HEK293 (cell line): ENCODE measurements around the gene COL6A2.

Experiments
- CTCF ChIA-PET: fragments of 350-600 bp; formaldehyde crosslinking; extraction: SDS; loops from one replicate; lab custom pipeline; 2021; ENCODE audit warnings: antibody characterized with exemption; lab: Yijun Ruan, JAX
- POLR2A ChIA-PET: fragments of 300-600 bp; formaldehyde crosslinking; extraction: SDS; loops from one replicate; lab custom pipeline; 2020; ENCODE audit warnings: antibody characterized with exemption, inconsistent platforms; lab: Yijun Ruan, JAX
- H3K27ac ChIP-seq: fragments of 200-500 bp; sonication (Bioruptor generic); 2 replicates; pipeline ENCODE4 v1.5.1; 2014; ENCODE audit warnings: low read depth, low read length, control low read depth, inconsistent platforms; ENCODE audit errors: extremely low read depth
- H3K36me3 ChIP-seq, 2 experiments: fragments of 200-500 bp in 1 of 2; sonication (Bioruptor generic) in 1 of 2; 1 replicate in 1 of 2; 2 replicates in 1 of 2; pipeline ENCODE4 v1.5.1; 2014 to 2017; ENCODE audit warnings: inconsistent platforms in 2 of 2, low read length in 2 of 2; ENCODE audit not compliant: control insufficient read depth in 2 of 2, insufficient read depth in 1 of 2
- H3K4me1 ChIP-seq: fragments of 200-500 bp; sonication (Bioruptor generic); 2 replicates; pipeline ENCODE4 v1.5.1; 2014; ENCODE audit warnings: mild to moderate bottlenecking, low read length, inconsistent platforms; ENCODE audit not compliant: control insufficient read depth, insufficient read depth
- H3K4me3 ChIP-seq: 2 replicates; pipeline ENCODE4 v1.5.1; 2011; ENCODE audit warnings: low read depth, mild to moderate bottlenecking, control low read depth, low read length, moderate library complexity
- H3K9me3 ChIP-seq: fragments of 200-500 bp; sonication (Bioruptor generic); 2 replicates; pipeline ENCODE4 v1.5.1; 2014; ENCODE audit warnings: low read depth, low read length, inconsistent platforms; ENCODE audit not compliant: control insufficient read depth, insufficient read depth
- OSR2 ChIP-seq: fragments of 450-650 bp; formaldehyde crosslinking; IDR thresholded peaks from 2 replicates; pipeline ENCODE4 v1.5.1; 2016; ENCODE audit warnings: missing biosample characterization, missing genetic modification characterization
- SP3 ChIP-seq: fragments of 450-650 bp; formaldehyde crosslinking; IDR thresholded peaks from 2 replicates; pipeline ENCODE4 v1.5.1; 2016; ENCODE audit warnings: missing biosample characterization, missing genetic modification characterization
- TCF7L2 ChIP-seq: IDR thresholded peaks from 2 replicates; pipeline ENCODE4 v1.6.1; 2011; ENCODE audit warnings: low read depth, mild to moderate bottlenecking, inconsistent platforms, low read length, moderate library complexity, borderline replicate concordance
- TRIM28 ChIP-seq: IDR thresholded peaks from 2 replicates; pipeline ENCODE4 v1.6.1; 2011; ENCODE audit warnings: low read length, control low read depth, borderline replicate concordance
- TSHZ1 ChIP-seq: fragments of 450-650 bp; formaldehyde crosslinking; IDR thresholded peaks from 2 replicates; pipeline ENCODE4 v1.5.1; 2016; ENCODE audit warnings: missing biosample characterization, missing genetic modification characterization, borderline replicate concordance
- ZNF114 ChIP-seq: fragments of 450-650 bp; formaldehyde crosslinking; IDR thresholded peaks from 2 replicates; pipeline ENCODE4 v1.5.0; 2017; ENCODE audit warnings: missing biosample characterization, missing genetic modification characterization
- ZNF18 ChIP-seq: fragments of 450-650 bp; formaldehyde crosslinking; IDR thresholded peaks from 2 replicates; pipeline ENCODE4 v1.5.1; 2016; ENCODE audit warnings: missing biosample characterization, missing genetic modification characterization
- ZNF184 ChIP-seq: fragments of 450-650 bp; IDR thresholded peaks from 2 replicates; pipeline ENCODE4 v1.5.1; 2018; ENCODE audit warnings: missing biosample characterization, mild to moderate bottlenecking, missing genetic modification characterization
- ZNF214 ChIP-seq: fragments of 450-650 bp; formaldehyde crosslinking; IDR thresholded peaks from 2 replicates; pipeline ENCODE4 v1.5.1; 2017; ENCODE audit warnings: missing biosample characterization, mild to moderate bottlenecking, missing genetic modification characterization, borderline replicate concordance
- ZNF248 ChIP-seq: fragments of 450-650 bp; formaldehyde crosslinking; IDR thresholded peaks from 2 replicates; pipeline ENCODE4 v1.5.1; 2017; ENCODE audit warnings: missing biosample characterization, missing genetic modification characterization
- ZNF292 ChIP-seq: fragments of 450-650 bp; formaldehyde crosslinking; IDR thresholded peaks from 2 replicates; pipeline ENCODE4 v1.5.1; 2016; ENCODE audit warnings: low read depth, missing biosample characterization, missing genetic modification characterization, borderline replicate concordance
- ZNF311 ChIP-seq: fragments of 450-650 bp; formaldehyde crosslinking; IDR thresholded peaks from 2 replicates; pipeline ENCODE4 v1.5.1; 2017; ENCODE audit warnings: missing biosample characterization, missing genetic modification characterization, borderline replicate concordance
- ZNF449 ChIP-seq: fragments of 450-650 bp; formaldehyde crosslinking; IDR thresholded peaks from 2 replicates; pipeline ENCODE4 v1.5.1; 2017; ENCODE audit warnings: missing biosample characterization, mild to moderate bottlenecking, missing genetic modification characterization, moderate library complexity
- ZNF510 ChIP-seq: fragments of 450-650 bp; formaldehyde crosslinking; IDR thresholded peaks from 2 replicates; pipeline ENCODE4 v1.5.1; 2018; ENCODE audit warnings: mild to moderate bottlenecking, missing genetic modification characterization, missing biosample characterization; ENCODE audit not compliant: insufficient replicate concordance
- ZNF704 ChIP-seq: fragments of 450-650 bp; formaldehyde crosslinking; IDR thresholded peaks from 2 replicates; pipeline ENCODE4 v1.5.1; 2016; ENCODE audit warnings: missing biosample characterization, missing genetic modification characterization
- ZNF747 ChIP-seq: fragments of 450-650 bp; formaldehyde crosslinking; IDR thresholded peaks from 2 replicates; pipeline ENCODE4 v1.5.1; 2016; ENCODE audit warnings: missing biosample characterization, missing genetic modification characterization
- ZNF843 ChIP-seq: fragments of 450-650 bp; formaldehyde crosslinking; IDR thresholded peaks from 2 replicates; pipeline ENCODE4 v1.5.1; 2016; ENCODE audit warnings: missing biosample characterization, missing genetic modification characterization
- TF ChIP-seq, protein P1 (sequence below): fragments of 450-650 bp; formaldehyde crosslinking; IDR thresholded peaks from 2 replicates; pipeline ENCODE4 v1.5.0; 2017; ENCODE audit warnings: missing biosample characterization, missing genetic modification characterization, borderline replicate concordance
- TF ChIP-seq, protein P2 (sequence below): fragments of 450-650 bp; formaldehyde crosslinking; IDR thresholded peaks from 2 replicates; pipeline ENCODE4 v1.5.1; 2016; ENCODE audit warnings: missing biosample characterization, missing genetic modification characterization

The COL6A2 gene

GRCh38 chr21:46172863-46173528, 75.1 kb downstream of the COL6A2 start (continued):
- TF ChIP-seq TRIM28: no peak
- TF ChIP-seq ZNF214: no peak
- no peak for TF ChIP-seq ZNF510 (tag by site-specific recombination)

- H3K36me3 ChIP-seq: no peaks in the 10 kb centered on the region
- TF ChIP-seq, protein P1, sequence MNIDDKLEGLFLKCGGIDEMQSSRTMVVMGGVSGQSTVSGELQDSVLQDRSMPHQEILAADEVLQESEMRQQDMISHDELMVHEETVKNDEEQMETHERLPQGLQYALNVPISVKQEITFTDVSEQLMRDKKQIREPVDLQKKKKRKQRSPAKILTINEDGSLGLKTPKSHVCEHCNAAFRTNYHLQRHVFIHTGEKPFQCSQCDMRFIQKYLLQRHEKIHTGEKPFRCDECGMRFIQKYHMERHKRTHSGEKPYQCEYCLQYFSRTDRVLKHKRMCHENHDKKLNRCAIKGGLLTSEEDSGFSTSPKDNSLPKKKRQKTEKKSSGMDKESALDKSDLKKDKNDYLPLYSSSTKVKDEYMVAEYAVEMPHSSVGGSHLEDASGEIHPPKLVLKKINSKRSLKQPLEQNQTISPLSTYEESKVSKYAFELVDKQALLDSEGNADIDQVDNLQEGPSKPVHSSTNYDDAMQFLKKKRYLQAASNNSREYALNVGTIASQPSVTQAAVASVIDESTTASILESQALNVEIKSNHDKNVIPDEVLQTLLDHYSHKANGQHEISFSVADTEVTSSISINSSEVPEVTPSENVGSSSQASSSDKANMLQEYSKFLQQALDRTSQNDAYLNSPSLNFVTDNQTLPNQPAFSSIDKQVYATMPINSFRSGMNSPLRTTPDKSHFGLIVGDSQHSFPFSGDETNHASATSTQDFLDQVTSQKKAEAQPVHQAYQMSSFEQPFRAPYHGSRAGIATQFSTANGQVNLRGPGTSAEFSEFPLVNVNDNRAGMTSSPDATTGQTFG (tag by site-specific recombination): no peak
- TF ChIP-seq ZNF184 (tag by site-specific recombination) (no peak), OSR2 (tag by site-specific recombination) (no peak), ZNF114 (tag by site-specific recombination) (no peak), ZNF843 (tag by site-specific recombination) (no peak), ZNF18 (tag by site-specific recombination) (no peak), ZNF311 (tag by site-specific recombination) (no peak), TSHZ1 (no peak), ZNF704 (no peak), ZNF248 (tag by site-specific recombination) (no peak), ZNF449 (tag by site-specific recombination) (no peak), ZNF292 (no peak), ZNF747 (tag by site-specific recombination) (no peak), TCF7L2 (no peak), SP3 (no peak)
- TF ChIP-seq, protein P2, sequence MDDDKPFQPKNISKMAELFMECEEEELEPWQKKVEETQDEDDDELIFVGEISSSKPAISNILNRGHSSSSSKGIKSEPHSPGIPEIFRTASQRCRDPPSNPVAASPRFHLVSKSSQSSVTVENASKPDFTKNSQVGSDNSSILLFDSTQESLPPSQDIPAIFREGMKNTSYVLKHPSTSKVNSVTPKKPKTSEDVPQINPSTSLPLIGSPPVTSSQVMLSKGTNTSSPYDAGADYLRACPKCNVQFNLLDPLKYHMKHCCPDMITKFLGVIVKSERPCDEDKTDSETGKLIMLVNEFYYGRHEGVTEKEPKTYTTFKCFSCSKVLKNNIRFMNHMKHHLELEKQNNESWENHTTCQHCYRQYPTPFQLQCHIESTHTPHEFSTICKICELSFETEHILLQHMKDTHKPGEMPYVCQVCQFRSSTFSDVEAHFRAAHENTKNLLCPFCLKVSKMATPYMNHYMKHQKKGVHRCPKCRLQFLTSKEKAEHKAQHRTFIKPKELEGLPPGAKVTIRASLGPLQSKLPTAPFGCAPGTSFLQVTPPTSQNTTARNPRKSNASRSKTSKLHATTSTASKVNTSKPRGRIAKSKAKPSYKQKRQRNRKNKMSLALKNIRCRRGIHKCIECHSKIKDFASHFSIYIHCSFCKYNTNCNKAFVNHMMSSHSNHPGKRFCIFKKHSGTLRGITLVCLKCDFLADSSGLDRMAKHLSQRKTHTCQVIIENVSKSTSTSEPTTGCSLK: no peak
- TF ChIP-seq, all 188 proteins: peak for 0
- CTCF ChIA-PET: interaction anchor here (0.9 kb wide), 1 partner anchor 204 kb away, joined by 4 read pairs; no protein-coding TSS in a partner anchor
- POLR2A ChIA-PET: no interaction called here
- H3K4me1 ChIP-seq: no peaks in the 10 kb centered on the region
- no peak overlapping the region for H3K27ac ChIP-seq
- no peak overlapping the region for H3K4me3 ChIP-seq
- H3K9me3 ChIP-seq: no peaks in the 10 kb centered on the region
These were observed 75.7 kb downstream of the COL6A2 start for GRCh38 chr21:46173573-46173972.
